ENCODE data around the gene IL1A.
A peak's percentile ranks its signal among the peaks of the same experiment; 100 is the strongest.

The IL1A gene

DNA sequence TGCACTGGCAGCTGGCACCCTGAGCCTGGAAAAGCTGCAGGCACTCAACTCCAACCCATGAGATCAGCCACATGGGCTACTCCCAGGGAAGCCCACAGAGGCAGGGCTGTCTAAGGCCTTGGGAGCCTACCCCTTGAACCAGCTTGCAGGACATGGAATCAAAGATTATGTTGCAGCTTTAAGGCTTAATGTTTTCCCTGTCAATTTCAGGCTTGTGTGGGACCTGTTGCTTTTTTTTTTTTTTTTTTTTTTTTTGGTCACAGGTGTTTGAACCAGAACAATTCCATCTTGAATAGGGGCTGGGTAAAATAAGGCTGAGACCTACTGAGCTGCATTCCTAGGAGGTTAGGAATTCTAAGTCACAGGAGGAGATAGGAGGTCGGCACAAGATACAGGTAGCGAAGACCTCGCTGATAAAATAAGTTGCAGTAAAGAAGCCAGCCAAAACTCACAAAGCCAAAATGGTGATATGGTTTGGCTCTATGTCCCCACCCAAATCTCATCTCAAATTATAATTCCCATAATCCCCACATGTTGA is 7.5 kb upstream of the IL1A start:
- no peak for DNase-seq

DNA sequence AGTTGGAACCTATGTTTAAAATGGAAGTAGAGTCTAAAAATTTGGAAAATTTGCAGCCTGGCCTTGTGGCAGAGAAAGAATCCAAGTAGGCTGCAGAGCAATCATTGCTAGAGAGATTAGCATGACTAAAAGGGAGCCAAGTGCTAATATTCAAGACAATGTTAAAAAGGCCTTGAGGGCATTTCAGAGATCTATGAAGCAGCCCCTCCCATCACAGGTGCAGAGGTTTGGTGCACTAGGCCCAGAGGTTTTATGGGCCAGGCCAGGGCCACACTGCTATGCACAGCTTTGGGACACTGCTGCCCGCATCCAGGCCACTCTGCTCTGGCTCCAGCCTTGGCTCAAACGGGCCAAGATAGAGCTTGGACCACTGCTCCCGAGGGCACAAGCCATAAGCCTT is 6.7 kb upstream of the IL1A start:
- DNase-seq: no peak

DNA sequence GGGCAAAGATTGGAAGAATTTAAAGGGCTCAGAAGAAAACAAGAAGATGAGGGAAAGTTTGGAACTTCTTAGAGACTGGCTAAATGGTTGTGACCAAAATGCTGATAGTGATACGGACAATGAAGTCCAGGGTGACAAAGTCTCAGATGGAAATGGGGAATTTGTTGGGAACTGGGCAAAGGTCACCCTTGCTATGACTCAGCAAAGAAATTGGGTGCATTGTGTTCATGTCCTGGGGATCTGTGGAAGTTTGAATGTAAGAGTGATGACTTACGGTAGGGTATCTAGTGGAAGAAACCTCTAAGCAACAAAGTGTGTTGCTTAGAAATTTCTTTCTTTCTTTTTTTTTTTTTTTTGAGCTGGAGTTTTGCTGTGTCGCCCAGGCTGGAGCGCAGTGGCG is 6.0 kb upstream of the IL1A start:
- no peak for DNase-seq

DNA sequence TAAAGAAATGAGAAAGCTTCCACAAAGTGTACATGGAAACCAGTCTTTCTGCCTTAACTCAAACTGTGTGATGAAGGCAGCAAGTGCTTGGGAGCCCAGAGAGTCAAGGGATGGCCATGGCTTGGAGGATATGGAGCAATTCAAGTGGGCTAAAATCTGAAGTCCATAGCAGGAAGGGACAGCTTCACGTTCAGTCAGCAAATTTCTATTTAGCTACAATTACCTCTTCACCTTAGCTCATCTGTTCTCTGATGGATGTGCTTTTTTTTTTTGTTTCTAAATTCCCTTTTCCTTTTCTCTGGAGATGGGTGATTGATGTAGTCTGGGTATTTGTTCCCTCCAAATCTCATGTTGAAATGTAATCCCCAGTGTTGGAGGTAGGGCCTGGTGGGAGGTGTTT is 4.9 kb upstream of the IL1A start:
- no peak for DNase-seq

DNA sequence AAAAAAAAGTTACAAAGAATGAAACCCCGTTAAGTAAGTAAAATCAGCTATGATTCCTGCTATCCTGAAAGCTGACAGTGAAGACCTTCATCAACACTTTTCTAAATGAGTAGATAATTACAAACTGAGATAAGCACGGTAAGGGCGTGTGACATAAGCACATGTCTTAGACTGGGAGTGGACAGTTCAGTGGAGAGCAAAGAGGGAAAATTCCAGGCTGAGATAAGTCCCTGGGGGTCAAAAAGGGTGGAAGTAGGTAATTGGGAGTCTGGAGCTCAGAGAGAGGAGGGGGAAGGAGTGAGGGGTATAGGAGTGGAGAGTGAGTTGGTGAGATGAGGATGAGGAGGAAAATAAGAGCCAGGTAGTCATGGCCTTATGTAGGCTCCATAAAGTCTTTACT is 4.4 kb upstream of the IL1A start:
- DNase-seq: no peak

DNA sequence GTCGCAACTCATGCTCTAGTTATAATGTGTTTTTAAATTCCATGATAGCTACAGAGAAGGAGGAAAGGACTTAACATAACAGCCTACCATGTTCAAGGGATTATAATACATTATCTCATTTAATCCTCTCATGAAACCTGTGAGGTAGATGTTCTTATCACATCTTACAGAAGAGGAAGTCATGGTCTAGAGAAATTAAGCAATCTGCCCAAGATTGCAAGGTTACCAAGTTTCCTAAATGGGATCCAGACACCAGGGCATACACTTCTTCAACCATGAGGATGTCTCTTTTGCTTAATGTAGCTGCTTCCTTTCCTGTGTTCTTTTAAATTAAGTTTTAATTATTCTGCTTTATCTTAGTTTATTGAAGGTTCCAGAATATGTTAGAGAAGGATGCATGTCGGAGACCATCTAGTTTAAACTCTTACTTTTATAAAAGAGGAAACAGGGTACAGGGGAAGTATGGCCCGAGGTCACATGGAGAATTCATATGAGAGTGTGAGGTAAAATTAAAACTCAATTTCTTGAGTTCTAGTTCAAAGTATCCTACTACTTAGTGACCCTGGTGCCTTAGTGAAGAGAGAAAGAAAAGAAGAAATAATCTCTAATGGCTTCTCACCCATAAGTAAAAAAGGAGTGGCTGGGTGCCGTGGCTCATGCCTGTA is 3.6 kb upstream of the IL1A start:
- no peak for DNase-seq

DNA sequence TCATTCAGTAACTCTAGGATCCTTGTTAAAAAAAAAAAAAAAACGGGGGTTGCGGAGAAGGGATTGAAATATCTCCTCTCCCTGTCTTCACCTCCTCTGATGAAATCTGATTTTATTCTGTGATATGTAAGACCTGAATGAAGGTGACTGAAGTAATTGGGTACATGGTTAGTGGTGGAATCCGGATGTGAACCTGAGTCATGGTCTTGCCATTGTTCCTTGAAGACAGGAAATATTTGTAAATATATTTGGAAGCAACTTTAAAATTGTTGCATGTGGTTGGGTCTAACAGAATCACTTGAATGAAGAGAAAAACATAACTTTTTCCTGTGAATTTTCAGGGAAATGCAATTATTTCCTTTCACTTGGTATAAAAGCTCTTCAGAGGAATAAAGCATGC is 3.0 kb upstream of the IL1A start:
- DNase-seq: no peak

DNA sequence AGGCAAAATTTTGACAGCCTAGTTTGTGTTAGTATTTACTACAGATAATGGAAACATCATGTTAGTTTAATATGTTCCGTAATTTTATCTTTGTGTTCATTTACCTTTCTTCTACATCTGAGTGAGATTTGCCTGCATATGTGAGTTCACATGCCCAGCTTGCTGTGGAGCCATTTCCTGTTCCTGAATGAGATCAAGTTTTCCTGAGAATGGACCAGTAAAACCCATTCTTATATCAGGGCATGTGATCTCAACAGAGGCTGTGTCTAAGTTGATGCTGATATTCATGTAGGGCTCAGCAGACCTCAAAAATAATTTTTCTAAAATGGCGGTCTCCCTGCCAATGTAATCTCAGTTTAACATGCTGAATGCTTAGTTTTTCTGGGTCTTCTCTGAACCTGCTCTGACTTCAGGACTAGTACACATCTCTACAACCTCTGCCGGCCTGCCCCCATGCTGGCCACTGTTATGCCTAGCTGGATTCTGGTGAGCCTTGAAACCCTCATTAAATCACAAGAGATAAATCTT is 1.0 kb downstream of the IL1A start:
- no peak for DNase-seq

DNA sequence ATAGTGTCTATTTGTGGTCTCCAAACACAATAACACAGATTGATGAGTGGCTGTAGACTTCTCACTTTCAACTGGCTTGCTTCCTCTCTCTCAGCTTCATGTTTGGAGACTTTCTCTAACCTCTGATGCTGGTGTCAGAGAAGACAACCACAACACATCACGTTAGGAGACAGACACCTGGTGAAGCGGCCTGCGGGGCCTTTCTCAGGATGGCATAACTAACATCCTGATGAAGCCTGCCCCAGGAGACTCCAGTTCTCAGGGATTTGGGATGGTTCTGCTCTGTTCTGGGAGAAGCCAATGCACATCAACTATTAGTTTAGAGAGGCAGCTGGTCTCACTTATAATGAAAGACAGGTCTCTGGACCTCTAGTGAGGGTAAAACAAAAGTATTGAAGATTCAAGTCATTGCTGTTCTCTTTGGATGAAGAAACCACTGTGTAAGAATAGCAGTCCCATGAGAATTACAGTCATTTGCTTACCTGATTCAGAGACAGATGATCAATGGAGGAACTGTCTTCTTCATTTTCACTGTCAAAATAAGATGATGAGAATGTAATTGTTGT is 2.0 kb downstream of the IL1A start:
- no peak for DNase-seq

DNA sequence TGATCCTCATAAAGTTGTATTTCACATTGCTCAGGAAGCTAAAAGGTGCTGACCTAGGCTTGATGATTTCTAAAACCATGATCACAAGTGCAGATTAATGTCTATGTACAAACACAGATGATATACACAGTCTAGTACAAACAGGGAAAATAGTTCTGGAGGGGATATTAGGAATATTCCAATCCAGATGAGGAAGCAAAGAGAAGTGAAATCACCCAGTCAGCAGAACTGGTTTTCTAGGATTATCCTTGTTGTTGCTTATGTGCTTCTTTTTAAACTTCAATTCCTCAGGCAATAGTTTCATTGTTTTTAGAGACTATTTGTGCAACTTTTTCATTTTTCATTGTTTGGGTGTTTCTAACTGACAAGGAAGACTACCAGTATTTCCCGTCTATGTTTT is 4.7 kb downstream of the IL1A start:
- DNase-seq: no peak

DNA sequence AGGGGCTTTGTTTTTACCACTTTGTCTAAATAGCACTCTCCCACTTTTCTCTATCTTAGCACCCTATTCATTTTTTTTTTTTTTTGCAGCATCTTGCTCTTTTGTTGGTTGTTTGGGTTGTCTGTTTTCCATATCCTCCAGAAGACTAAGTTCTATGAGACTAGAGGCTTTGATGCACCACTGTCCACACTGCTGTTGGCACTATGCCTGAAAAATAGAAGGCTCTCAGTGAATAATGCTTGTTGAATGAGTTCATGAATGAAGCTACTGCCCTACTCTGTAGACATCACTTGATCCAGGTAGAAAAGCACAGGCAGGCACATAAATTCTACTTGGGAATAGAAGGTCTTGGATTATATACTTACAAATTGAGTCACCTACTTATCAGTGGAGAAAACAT is 7.3 kb downstream of the IL1A start:
- DNase-seq: no peak

DNA sequence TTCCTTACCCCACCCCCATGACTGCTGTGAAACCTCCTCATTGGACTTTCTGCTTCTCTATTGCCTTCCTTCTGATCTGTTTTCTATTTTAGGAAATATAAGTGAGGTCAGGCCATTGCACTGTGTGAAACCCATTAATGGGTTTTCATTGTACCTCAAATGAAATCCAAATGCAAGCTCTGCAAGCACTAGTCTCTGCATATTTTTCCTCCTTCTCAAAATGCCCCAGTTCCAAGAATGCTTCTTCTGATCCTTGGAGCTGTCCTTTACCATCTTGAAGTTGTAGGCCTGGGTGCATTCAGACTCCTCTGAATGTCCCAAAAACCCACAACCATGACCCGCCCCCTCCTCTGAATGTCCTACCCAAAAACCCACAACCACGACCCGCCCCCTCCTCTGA is 8.2 kb downstream of the IL1A start:
- DNase-seq: no peak

DNA sequence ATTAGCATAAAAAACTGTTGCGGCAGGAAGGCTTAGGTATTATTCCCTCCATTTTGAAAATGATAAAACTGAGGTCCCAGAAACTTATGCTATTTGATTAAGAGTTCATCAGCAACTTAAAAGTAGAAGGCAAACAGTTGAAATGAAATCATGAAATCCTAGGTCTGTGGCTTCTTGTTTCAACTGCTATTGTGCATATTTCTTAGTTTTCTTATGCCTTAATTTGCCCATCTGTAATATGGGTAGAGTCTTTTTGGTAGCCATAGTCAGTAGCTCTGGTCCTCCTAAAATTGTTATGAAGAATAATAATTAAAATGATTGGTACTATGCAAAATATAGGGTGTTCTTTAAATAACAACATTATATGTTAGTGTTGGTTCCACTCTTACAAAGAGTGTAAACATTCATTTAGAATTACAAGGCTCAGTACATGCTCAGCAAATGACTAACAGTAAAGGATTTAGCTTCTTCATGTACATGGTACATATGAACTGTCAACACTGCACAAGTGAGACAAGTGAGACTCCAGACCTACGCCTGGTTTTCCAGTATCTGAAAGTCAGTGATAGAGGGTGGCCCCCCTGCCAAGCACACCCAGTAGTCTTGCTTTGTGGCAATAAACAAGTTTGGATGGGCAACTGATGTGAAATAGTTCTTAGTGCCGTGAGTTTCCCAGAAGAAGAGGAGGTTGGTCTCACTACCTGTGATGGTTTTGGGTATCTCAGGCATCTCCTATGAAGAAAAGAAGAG is 9.6 kb downstream of the IL1A start:
- DNase-seq: no peak

DNA sequence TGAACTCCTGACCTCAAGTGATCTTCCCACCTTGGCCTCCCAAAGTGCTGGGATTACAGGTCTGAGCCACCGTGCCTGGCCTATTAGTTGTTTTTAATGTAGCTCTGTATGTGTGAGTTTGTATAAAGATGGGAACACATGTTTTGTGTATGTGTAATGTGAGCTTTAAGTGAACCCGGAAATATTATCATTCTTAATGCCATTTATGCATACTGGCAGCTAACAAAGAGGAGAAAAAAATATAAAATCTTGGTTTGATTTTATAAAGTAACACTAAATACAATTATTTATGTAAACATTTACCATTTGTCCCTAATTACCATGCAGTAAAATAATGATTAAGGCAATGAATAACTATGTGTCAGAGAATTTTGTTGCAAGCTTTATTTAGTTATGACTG is 10.7 kb downstream of the IL1A start:
- no peak for DNase-seq

DNA sequence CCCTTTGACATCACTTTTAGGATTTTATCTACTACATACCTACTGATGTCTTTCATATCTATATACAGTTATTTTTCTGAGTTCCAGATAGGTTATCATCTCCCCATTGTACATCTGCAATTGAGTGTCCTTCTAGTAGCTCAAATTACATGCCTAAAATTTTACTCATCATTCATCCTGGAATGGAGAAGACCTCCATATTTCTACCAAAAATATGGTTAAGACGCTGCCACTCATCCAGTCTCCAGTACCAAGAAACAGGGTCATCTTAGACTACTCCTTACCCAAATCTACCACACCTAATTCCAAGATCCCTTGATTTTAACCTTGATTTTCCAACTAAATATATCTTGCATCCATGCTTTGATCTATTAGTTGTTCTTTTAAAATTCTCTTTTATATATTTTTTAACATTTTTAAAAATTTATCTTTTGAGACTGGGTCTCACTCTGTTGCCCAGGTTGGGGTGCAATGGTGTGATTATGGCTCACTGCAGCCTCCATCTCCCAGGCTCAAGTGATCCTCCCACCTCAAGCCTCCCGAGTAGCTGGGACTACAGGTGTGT is 11.3 kb downstream of the IL1A start:
- no peak for DNase-seq

DNA sequence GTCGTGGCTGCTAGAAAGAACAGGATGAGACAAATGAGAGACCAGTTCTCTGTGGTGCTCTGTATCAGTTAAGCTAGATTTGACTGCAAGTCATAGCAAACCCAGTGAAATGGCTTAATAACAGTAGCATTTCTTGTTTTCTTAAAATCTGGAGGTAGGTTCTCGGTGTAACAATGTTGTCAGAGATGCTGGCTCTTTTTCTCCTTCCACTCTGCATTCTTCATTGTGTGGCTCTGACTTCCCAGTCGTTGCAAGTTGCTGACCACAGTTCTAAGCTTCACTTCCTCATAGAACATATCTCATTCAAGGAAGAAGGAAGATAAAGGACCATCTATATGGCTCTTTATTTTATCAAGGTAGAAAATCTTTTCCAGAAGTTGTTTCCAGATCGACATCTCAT is 12.0 kb downstream of the IL1A start:
- no peak for DNase-seq

DNA sequence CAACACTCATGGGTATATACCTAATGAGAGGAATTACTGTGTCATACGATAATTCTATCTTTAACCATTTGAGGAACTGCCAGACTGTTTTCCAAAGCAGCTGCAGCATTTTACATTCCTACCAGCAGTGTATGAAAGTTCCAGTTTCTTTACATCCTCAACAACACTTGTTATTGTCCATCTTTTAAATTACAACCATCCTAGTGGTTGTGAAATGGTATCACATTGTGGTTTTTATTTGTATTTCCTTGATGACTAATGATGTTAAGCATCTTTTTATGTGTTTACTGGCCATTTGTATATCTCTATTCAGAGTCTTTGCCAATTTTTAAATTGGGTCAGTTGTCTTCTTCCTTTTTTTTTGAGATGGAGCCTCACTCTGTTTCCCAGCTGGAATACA is 15.9 kb downstream of the IL1A start:
- DNase-seq: no peak

DNA sequence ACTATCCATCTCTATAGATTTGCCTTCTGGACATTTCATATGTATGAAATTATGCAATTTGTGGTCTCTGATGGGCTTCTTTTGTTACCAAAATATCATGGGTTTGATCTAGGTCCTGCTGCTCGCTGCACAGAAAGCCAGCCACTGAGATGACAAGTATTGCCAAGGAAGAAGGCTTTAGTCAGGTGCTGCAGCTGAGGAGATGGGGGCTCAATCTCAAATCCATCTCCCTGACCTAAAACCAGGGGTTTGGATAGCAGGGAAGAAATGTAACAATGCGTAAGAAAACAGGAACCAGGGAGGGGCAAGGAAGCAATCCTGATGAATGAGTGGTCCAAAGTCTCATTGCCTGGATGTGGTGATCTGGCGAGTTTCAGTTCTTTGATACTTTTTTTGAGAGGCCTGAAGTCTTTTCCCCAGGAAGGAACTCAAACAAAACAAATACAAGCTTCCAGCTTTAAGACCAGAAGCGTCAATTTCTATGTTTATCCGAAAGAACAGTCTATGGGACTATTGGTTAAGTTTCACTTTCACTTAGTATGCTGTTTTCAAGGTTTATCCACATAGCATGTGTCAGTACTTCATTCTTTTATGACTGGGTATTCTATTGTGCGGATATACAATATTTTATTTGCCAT is 16.5 kb downstream of the IL1A start:
- no peak for DNase-seq

DNA sequence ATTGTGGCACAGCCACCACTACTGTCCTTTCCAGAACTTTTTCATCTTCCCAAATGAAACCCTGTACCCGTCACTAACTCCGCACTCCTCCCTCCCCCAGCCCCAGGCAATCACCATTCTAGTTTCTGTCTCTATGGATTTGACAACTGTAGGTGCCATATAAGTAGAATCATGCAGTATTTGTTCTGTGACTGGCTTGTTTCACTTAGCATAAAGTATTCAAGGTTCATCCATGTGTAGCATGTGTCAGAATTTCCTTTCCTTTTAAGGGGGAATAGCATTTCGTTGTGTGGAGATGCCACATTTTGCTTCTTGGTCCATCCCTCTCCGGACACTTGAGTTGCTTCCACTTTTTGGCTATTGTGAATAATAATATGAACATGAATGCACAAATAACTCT is 19.0 kb downstream of the IL1A start:
- no peak for DNase-seq

DNA sequence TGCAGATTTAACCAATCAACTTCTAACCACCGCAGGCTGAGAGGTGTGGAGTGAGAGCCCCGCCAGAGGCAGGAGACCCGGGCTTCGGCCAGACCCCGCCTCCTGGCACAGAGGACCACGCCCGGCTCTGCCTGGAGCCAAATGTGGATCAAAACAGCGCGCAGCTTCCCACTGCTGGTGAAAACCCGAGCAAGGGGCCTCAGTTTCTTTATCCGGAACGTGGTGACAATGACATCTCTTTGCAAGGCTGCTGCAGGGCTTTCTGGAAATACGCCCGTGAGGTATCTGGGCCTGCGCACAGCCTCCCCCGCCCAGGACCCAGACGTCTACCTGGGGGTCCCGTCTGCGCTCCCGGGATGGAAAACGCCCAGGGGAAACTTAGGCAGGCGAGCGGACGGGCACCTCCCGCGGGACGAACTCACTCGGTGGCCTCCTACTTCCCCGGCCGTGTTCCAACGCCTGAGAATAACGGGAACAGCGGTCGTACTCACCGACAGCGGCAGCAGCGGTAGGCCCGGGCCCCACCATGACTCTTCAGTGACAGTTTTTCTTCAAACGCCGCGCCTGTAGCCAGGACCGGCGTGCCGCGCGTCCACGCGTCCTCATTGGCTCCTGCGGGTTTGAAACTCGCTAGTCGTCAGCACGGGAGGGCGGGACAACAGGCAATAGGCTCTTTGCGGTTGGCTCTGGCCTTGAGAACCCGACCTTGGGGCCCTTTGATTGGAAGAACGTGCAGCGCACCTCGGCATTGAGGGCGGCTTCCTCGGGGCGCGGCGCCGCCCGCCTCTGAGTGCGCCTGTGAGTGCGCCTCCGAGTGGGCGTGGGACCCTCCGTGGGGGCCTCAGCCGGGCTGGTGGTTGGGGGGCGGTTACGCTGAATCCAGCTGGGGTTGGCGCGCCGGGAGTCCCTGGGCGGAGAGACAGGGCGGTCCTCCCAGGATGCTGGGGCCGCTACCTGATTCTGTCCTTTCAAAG is 19.9 kb downstream of the IL1A start, which contains the start of gene CKAP2L:
Gene CKAP2L, minus strand, starts transcription at position 539 of the 974 bp plus-strand sequence. Its CDS starts 11 bp downstream, at position 528.
- DNase-seq: peak; percentile 96

DNA sequence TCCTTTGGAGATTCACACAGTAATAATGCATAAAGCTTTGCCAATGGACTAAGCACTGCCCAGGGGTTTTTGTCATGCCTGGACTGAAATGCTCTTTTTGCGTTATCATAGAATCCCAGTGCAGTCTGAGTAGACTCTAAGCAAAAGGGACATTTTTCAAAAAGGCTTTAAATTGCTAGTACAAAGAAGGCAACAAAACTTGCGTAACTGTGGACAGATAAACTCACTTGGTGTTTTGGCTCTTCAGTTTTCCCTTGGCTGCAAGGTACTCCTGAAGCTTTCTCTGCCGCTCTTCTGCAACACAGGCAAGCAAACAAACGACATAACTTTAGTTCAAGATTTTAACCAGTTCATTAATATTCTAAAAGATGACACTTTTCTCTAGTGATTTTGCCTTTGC is 22.0 kb downstream of the IL1A start:
- DNase-seq: no peak

DNA sequence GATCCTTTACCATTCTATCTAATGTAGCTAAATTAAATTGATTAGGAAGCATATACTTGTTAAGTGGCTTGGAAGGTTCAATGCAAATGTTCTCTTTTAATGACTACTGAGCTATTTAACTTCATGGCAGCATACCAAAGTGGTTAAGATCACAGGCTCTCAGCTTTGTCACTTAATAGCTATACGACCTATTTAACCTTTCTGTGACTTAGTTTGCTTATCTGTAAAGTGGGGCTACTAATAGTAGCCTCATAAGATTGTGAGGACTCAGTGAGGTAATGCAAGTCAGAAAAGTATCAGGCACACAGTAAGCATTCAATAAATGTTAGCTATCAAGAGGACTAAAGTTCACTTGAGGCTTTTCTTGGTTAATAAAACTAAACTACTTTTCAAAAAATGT is 24.1 kb downstream of the IL1A start:
- no peak for DNase-seq
